Kidney tubule cell (primary cell): ENCODE results near the gene GK.
"Not testable (repeated sequence)": the region's sequence is repeated elsewhere in the genome, so short reads cannot be mapped to it uniquely, and the experiment has no call there.

Experiments
- DNase-seq: peaks from one replicate; pipeline ENCODE4 v3.0.0-alpha.2; 2018; ENCODE audit warnings: low spot score

GK gene

GRCh38 chrX:30712214-30712613 is 59.0 kb downstream of the GK start:
- DNase-seq, result no peak

GRCh38 chrX:30713061-30713525 is 59.9 kb downstream of the GK start:
- peak; percentile 64 for DNase-seq

- no peak for DNase-seq
Measured at GRCh38 chrX:30714138-30714537, 60.9 kb downstream of the GK start.

GRCh38 chrX:30715976-30716375 is 62.8 kb downstream of the GK start:
- no peak for DNase-seq

GRCh38 chrX:30733852-30734660 is 80.8 kb downstream of the GK start:
- no peak for DNase-seq

- no peak for DNase-seq
Measured at GRCh38 chrX:30734782-30735181, 81.6 kb downstream of the GK start.

GRCh38 chrX:30735839-30736238 is 82.6 kb downstream of the GK start:
- DNase-seq, result peak; percentile 66

GRCh38 chrX:30741545-30741944 is 88.3 kb downstream of the GK start:
- no peak for DNase-seq

- peak; percentile 3 for DNase-seq
Measured at GRCh38 chrX:30748342-30748960, 95.2 kb downstream of the GK start.

- peak; percentile 65 for DNase-seq
Measured at GRCh38 chrX:30751497-30751896, 98.3 kb downstream of the GK start.

- no peak for DNase-seq
Measured at GRCh38 chrX:30762755-30763154, 109.5 kb downstream of the GK start.

GRCh38 chrX:30773764-30774163 is 120.5 kb downstream of the GK start:
- DNase-seq, result not testable (repeated sequence)

GRCh38 chrX:30777575-30777974 is 124.4 kb downstream of the GK start:
- DNase-seq, result no peak

GRCh38 chrX:30779453-30780030 is 126.3 kb downstream of the GK start:
- no peak for DNase-seq
